OCI-LY1 (cell line): ENCODE data around the gene ERN2.

Experiments used
- H2AFZ ChIP-seq: fragments of 200-600 bp; sonication (generic), shearing (Covaris generic); 2 replicates; pipeline ENCODE4 v1.6.0; 2014; ENCODE audit warnings: antibody characterized with exemption, mild to moderate bottlenecking, low read length
- H3F3A ChIP-seq: fragments of 200-600 bp; sonication (generic), shearing (Covaris generic); 2 replicates; pipeline ENCODE4 v1.6.0; 2014; ENCODE audit warnings: mild to moderate bottlenecking, antibody characterized with exemption, low read length, moderate library complexity; ENCODE audit not compliant: insufficient read depth
- H3K27ac ChIP-seq: fragments of 200-600 bp; sonication (generic); 2 replicates; pipeline ENCODE4 v1.5.1; 2014; ENCODE audit warnings: low read length, mixed run types, mild to moderate bottlenecking, low read depth; ENCODE audit not compliant: poor library complexity, severe bottlenecking
- H3K27me3 ChIP-seq: fragments of 200-600 bp; sonication (generic); 2 replicates; pipeline ENCODE4 v1.6.0; 2014; ENCODE audit warnings: antibody characterized with exemption, mild to moderate bottlenecking, low read length, moderate library complexity; ENCODE audit not compliant: insufficient read depth
- H3K36me3 ChIP-seq: fragments of 200-600 bp; sonication (generic); 2 replicates; pipeline ENCODE4 v1.6.1; 2014; ENCODE audit warnings: mild to moderate bottlenecking, antibody characterized with exemption, low read length, moderate library complexity, mixed read lengths; ENCODE audit not compliant: insufficient read depth
- H3K4me1 ChIP-seq: fragments of 200-600 bp; sonication (generic); 2 replicates; pipeline ENCODE4 v1.5.1; 2014; ENCODE audit warnings: mild to moderate bottlenecking, low read length, moderate library complexity; ENCODE audit not compliant: insufficient read depth, severe bottlenecking
- H3K4me2 ChIP-seq: fragments of 200-600 bp; sonication (generic), shearing (Covaris generic); 2 replicates; pipeline ENCODE4 v1.6.1; 2014; ENCODE audit warnings: low read length
- H3K4me3 ChIP-seq: fragments of 200-600 bp; sonication (generic); 2 replicates; pipeline ENCODE4 v1.5.1; 2014; ENCODE audit warnings: low read length, low read depth, mild to moderate bottlenecking, mixed read lengths; ENCODE audit not compliant: poor library complexity, severe bottlenecking
- H3K79me2 ChIP-seq: fragments of 200-600 bp; shearing (Covaris generic); 2 replicates; pipeline ENCODE4 v1.6.1; 2016; ENCODE audit warnings: mixed run types, low read length, mixed read lengths; ENCODE audit not compliant: insufficient read depth
- H3K9ac ChIP-seq: fragments of 200-600 bp; sonication (generic), shearing (Covaris generic); 2 replicates; pipeline ENCODE4 v1.6.1; 2014; ENCODE audit warnings: mild to moderate bottlenecking, low read length, mixed read lengths
- H3K9me2 ChIP-seq: fragments of 200-600 bp; sonication (generic), shearing (Covaris generic); 2 replicates; pipeline ENCODE4 v1.6.1; 2014; ENCODE audit warnings: low read depth, mild to moderate bottlenecking, low read length, mixed read lengths
- H3K9me3 ChIP-seq: fragments of 200-600 bp; shearing (Covaris generic); 2 replicates; pipeline ENCODE4 v1.6.1; 2014; ENCODE audit warnings: low read length, mixed read lengths
- H4K20me1 ChIP-seq: fragments of 200-600 bp; sonication (generic), shearing (Covaris generic); 2 replicates; pipeline ENCODE4 v1.6.0; 2016; ENCODE audit warnings: mild to moderate bottlenecking, low read length; ENCODE audit not compliant: insufficient read depth
- EZH2 ChIP-seq: fragments of 200-600 bp; sonication (generic), shearing (Covaris generic); IDR thresholded peaks from 2 replicates; pipeline ENCODE4 v1.8.0; 2017; ENCODE audit warnings: borderline replicate concordance, mixed run types, mild to moderate bottlenecking, antibody characterized with exemption, low read length, moderate library complexity, mixed read lengths
- TF ChIP-seq, protein P1 (sequence below): fragments of 200-600 bp; sonication (generic), shearing (Covaris generic); IDR thresholded peaks from 2 replicates; pipeline ENCODE4 v1.5.1; 2017; ENCODE audit warnings: mild to moderate bottlenecking, antibody characterized with exemption, low read length, moderate library complexity, mixed read lengths

Gene ERN2

DNA sequence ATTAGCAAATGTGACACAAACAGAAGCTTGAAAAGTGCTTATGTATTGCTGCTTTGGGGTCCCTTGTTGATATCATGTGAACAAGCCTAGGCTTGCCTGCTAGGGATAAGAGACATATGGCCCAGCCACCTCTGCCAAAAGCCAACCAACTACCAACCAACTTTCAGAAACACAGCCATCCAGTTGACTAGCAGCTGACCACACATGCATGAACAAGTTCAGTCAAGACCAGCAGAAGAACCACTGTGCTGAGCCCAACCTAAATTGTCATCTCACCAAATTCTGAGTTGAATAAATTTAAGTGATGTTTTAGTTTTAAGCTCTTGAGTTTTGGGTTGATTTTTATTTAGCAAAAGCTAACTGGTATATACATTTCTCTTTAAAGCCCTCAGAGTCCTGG, 3.5 kb downstream of the ERN2 start:
- H4K20me1 ChIP-seq, result no peaks in the 10 kb centered on the region
- no peak overlapping the region for H3K9ac ChIP-seq
- H3K27ac ChIP-seq, result no peak overlapping the region
- H3K9me3 ChIP-seq, result peaks cover 11% of the 10 kb centered on the region
- H3K27me3 ChIP-seq, result peaks cover 17% of the 10 kb centered on the region; the same call in 1 of the 2 replicates
- H3K4me2 ChIP-seq, result no peak overlapping the region
- H3K4me3 ChIP-seq, result no peak overlapping the region
- TF ChIP-seq EZH2, result no peak
- TF ChIP-seq, protein P1, sequence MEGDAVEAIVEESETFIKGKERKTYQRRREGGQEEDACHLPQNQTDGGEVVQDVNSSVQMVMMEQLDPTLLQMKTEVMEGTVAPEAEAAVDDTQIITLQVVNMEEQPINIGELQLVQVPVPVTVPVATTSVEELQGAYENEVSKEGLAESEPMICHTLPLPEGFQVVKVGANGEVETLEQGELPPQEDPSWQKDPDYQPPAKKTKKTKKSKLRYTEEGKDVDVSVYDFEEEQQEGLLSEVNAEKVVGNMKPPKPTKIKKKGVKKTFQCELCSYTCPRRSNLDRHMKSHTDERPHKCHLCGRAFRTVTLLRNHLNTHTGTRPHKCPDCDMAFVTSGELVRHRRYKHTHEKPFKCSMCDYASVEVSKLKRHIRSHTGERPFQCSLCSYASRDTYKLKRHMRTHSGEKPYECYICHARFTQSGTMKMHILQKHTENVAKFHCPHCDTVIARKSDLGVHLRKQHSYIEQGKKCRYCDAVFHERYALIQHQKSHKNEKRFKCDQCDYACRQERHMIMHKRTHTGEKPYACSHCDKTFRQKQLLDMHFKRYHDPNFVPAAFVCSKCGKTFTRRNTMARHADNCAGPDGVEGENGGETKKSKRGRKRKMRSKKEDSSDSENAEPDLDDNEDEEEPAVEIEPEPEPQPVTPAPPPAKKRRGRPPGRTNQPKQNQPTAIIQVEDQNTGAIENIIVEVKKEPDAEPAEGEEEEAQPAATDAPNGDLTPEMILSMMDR, result no peak
- no peaks in the 10 kb centered on the region for H3K79me2 ChIP-seq
- H2AFZ ChIP-seq, result no peak overlapping the region
- H3F3A ChIP-seq, result no peaks in the 10 kb centered on the region
- H3K36me3 ChIP-seq, result peaks cover 4% of the 10 kb centered on the region; the same call in 1 of the 2 replicates
- H3K9me2 ChIP-seq, result no peaks in the 10 kb centered on the region
- no peaks in the 10 kb centered on the region for H3K4me1 ChIP-seq

DNA sequence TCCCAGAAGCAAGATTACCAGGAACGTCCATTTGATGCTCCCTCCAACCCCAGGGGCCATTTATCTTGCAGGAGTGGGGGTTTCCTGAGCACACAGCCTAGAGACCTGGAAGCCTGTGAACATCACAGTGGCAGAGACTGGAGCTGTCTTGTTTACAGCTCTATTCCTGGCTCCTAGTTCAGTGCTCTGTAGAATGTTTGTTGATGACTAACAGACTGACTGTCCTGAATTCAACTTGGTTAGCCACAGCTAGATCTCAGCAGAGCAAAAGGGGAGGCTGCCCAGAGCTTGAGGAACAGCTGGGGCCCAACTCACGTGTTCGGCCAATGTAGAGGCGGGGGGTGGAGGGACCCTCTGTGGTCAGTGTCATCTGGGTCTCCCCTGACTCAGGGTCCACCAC, 6.6 kb downstream of the ERN2 start:
- TF ChIP-seq, protein P1, result no peak
- TF ChIP-seq EZH2, result no peak
- peaks cover 23% of the 10 kb centered on the region; the same call in 1 of the 2 replicates for H3K27me3 ChIP-seq
- peaks cover 11% of the 10 kb centered on the region for H3K9me3 ChIP-seq
- H3K4me3 ChIP-seq, result no peak overlapping the region
- no peaks in the 10 kb centered on the region for H4K20me1 ChIP-seq
- H3F3A ChIP-seq, result no peaks in the 10 kb centered on the region
- H3K9ac ChIP-seq, result no peak overlapping the region
- H3K36me3 ChIP-seq, result peaks cover 4% of the 10 kb centered on the region; the same call in 1 of the 2 replicates
- H3K79me2 ChIP-seq, result no peaks in the 10 kb centered on the region
- no peaks in the 10 kb centered on the region for H3K9me2 ChIP-seq
- no peak overlapping the region for H3K27ac ChIP-seq
- no peaks in the 10 kb centered on the region for H3K4me1 ChIP-seq
- no peak overlapping the region for H3K4me2 ChIP-seq
- H2AFZ ChIP-seq, result no peak overlapping the region

GRCh38 chr16:23705517-23705902, 7.5 kb downstream of the ERN2 start:
- no peak overlapping the region for H3K4me2 ChIP-seq
- H2AFZ ChIP-seq, result no peak overlapping the region
- peaks cover 4% of the 10 kb centered on the region; the same call in 1 of the 2 replicates for H3K36me3 ChIP-seq
- no peaks in the 10 kb centered on the region for H3K9me2 ChIP-seq
- H3K27ac ChIP-seq, result no peak overlapping the region
- H3K4me3 ChIP-seq, result no peak overlapping the region
- TF ChIP-seq, protein P1, result no peak
- no peak for TF ChIP-seq EZH2
- H4K20me1 ChIP-seq, result no peaks in the 10 kb centered on the region
- H3K9me3 ChIP-seq, result peaks cover 10% of the 10 kb centered on the region
- no peaks in the 10 kb centered on the region for H3K4me1 ChIP-seq
- no peak overlapping the region for H3K9ac ChIP-seq
- H3F3A ChIP-seq, result no peaks in the 10 kb centered on the region
- H3K27me3 ChIP-seq, result peaks cover 17% of the 10 kb centered on the region; the same call in 1 of the 2 replicates
- no peaks in the 10 kb centered on the region for H3K79me2 ChIP-seq
